Measurements from ENCODE around the gene CLRN2. TPM values are rescaled to one million over a fixed set of nuclear protein-coding genes. Genes with fewer than 3 reads are reported as not detected.

Gene CLRN2
- total RNA-seq, 1 donor from 2014 or later: not detected

GRCh38 chr4:17546678-17547077 is 31.7 kb downstream of the CLRN2 start:
- Mint-ChIP-seq H3K36me3 (ENCODE audit: low read depth, unreplicated experiment) (no peaks in the 10 kb centered on the region), H3K4me1 (ENCODE audit: low read depth, unreplicated experiment) (no peaks in the 10 kb centered on the region), H3K4me3 (ENCODE audit: unreplicated experiment) (no peak overlapping the region), H3K27ac (ENCODE audit: unreplicated experiment) (no peak overlapping the region), H3K27me3 (ENCODE audit: low read depth, unreplicated experiment) (no peaks in the 10 kb centered on the region), H3K9me3 (ENCODE audit: unreplicated experiment) (no peaks in the 10 kb centered on the region)
- Histone ChIP-seq H3K27me3 (ENCODE audit: insufficient read depth, low read length) (no peaks in the 10 kb centered on the region), H3K36me3 (ENCODE audit: insufficient read depth, low read length) (no peaks in the 10 kb centered on the region), H3K9ac (ENCODE audit: low read length) (no peak overlapping the region), H3K4me2 (ENCODE audit: low read length) (no peak overlapping the region), H3K4me1 (ENCODE audit: insufficient read depth, low read length) (no peaks in the 10 kb centered on the region), H3K9me3 (ENCODE audit: insufficient read depth, low read depth, low read length) (no peaks in the 10 kb centered on the region), H2AFZ (ENCODE audit: low read depth, low read length) (no peak overlapping the region), H4K20me1 (ENCODE audit: insufficient read depth, low read length) (no peaks in the 10 kb centered on the region), H3K79me2 (ENCODE audit: insufficient read depth, low read length) (no peaks in the 10 kb centered on the region), H3K4me3 (ENCODE audit: insufficient read depth, low read depth, low read length) (no peak overlapping the region), H3K27ac (ENCODE audit: low read depth, low read length) (no peak overlapping the region)
- no peak for FAIRE-seq
- TF ChIP-seq CTCF (IDR thresholded peaks at IDR 0.05; ENCODE audit: insufficient read depth, low read depth, low read length): no peak
- TF ChIP-seq EZH2 (IDR thresholded peaks at IDR 0.05; ENCODE audit: insufficient read depth, low read length): no peak
- DNase-seq (ENCODE audit: low read depth): no peak

GRCh38 chr4:17550549-17550948 is 35.6 kb downstream of the CLRN2 start:
- Histone ChIP-seq H3K27ac (ENCODE audit: low read depth, low read length) (no peak overlapping the region), H4K20me1 (ENCODE audit: insufficient read depth, low read length) (no peaks in the 10 kb centered on the region), H3K9ac (ENCODE audit: low read length) (no peak overlapping the region), H3K4me1 (ENCODE audit: insufficient read depth, low read length) (no peaks in the 10 kb centered on the region), H3K4me3 (ENCODE audit: insufficient read depth, low read depth, low read length) (no peak overlapping the region), H3K79me2 (ENCODE audit: insufficient read depth, low read length) (no peaks in the 10 kb centered on the region), H3K36me3 (ENCODE audit: insufficient read depth, low read length) (no peaks in the 10 kb centered on the region), H2AFZ (ENCODE audit: low read depth, low read length) (no peak overlapping the region), H3K9me3 (ENCODE audit: insufficient read depth, low read depth, low read length) (no peaks in the 10 kb centered on the region), H3K4me2 (ENCODE audit: low read length) (no peak overlapping the region), H3K27me3 (ENCODE audit: insufficient read depth, low read length) (peaks cover 8% of the 10 kb centered on the region)
- no peaks in the 10 kb centered on the region for H3K9me3 Mint-ChIP-seq (ENCODE audit: unreplicated experiment)
- DNase-seq (ENCODE audit: low read depth): no peak
- no peaks in the 10 kb centered on the region for H3K36me3 Mint-ChIP-seq (ENCODE audit: low read depth, unreplicated experiment)
- no peak for FAIRE-seq
- no peaks in the 10 kb centered on the region for H3K4me1 Mint-ChIP-seq (ENCODE audit: low read depth, unreplicated experiment)
- H3K4me3 Mint-ChIP-seq (ENCODE audit: unreplicated experiment): no peak overlapping the region
- no peak for TF ChIP-seq EZH2 (IDR thresholded peaks at IDR 0.05; ENCODE audit: insufficient read depth, low read length)
- no peak for TF ChIP-seq CTCF (IDR thresholded peaks at IDR 0.05; ENCODE audit: insufficient read depth, low read depth, low read length)
- no peaks in the 10 kb centered on the region for H3K27me3 Mint-ChIP-seq (ENCODE audit: low read depth, unreplicated experiment)
- H3K27ac Mint-ChIP-seq (ENCODE audit: unreplicated experiment): no peak overlapping the region

- Mint-ChIP-seq H3K27me3 (ENCODE audit: low read depth, unreplicated experiment) (no peaks in the 10 kb centered on the region), H3K4me1 (ENCODE audit: low read depth, unreplicated experiment) (no peaks in the 10 kb centered on the region), H3K9me3 (ENCODE audit: unreplicated experiment) (no peaks in the 10 kb centered on the region), H3K27ac (ENCODE audit: unreplicated experiment) (no peak overlapping the region), H3K36me3 (ENCODE audit: low read depth, unreplicated experiment) (no peaks in the 10 kb centered on the region), H3K4me3 (ENCODE audit: unreplicated experiment) (no peak overlapping the region)
- H3K4me1 ChIP-seq (ENCODE audit: insufficient read depth, low read length): no peaks in the 10 kb centered on the region
- no peak for TF ChIP-seq EZH2 (IDR thresholded peaks at IDR 0.05; ENCODE audit: insufficient read depth, low read length)
- TF ChIP-seq CTCF (IDR thresholded peaks at IDR 0.05; ENCODE audit: insufficient read depth, low read depth, low read length): no peak
- no peak overlapping the region for H3K4me2 ChIP-seq (ENCODE audit: low read length)
- no peaks in the 10 kb centered on the region for H3K36me3 ChIP-seq (ENCODE audit: insufficient read depth, low read length)
- no peak overlapping the region for H3K4me3 ChIP-seq (ENCODE audit: insufficient read depth, low read depth, low read length)
- H3K79me2 ChIP-seq (ENCODE audit: insufficient read depth, low read length): no peaks in the 10 kb centered on the region
- peaks cover 8% of the 10 kb centered on the region for H3K27me3 ChIP-seq (ENCODE audit: insufficient read depth, low read length)
- no peaks in the 10 kb centered on the region for H3K9me3 ChIP-seq (ENCODE audit: insufficient read depth, low read depth, low read length)
- H3K27ac ChIP-seq (ENCODE audit: low read depth, low read length): no peak overlapping the region
- DNase-seq (ENCODE audit: low read depth) (no peak), FAIRE-seq (no peak)
- H2AFZ ChIP-seq (ENCODE audit: low read depth, low read length): no peak overlapping the region
- no peaks in the 10 kb centered on the region for H4K20me1 ChIP-seq (ENCODE audit: insufficient read depth, low read length)
- H3K9ac ChIP-seq (ENCODE audit: low read length): no peak overlapping the region
Measured at GRCh38 chr4:17552427-17552826, 37.5 kb downstream of the CLRN2 start.
